Upper lobe of left lung (tissue), 6 donors: ENCODE data around the gene ZNF428. TPM values are rescaled to one million over a fixed set of nuclear protein-coding genes. Genes with fewer than 3 reads are reported as not detected.
A peak's percentile ranks its signal among the peaks of the same experiment; 100 is the strongest.

Experiments used
- ATAC-seq, 2 donors: fragments of 200-7000 bp; cut with Tn5 transposase; one replicate each; pipeline ENCODE4 v1.9.1; 2022; ENCODE audit warnings: mild to moderate bottlenecking in 2 of 2, moderate library complexity in 2 of 2; ENCODE audit not compliant: low FRiP score in 2 of 2
- DNase-seq, 2 donors: peaks; one replicate each; pipeline ENCODE4 v3.0.0-alpha.2; 2019 to 2020
- H3K27ac ChIP-seq, 4 donors: fragments of 200-600 bp; sonication (generic); one replicate each; pipeline ENCODE4 v1.5.1; 2016 to 2019
- H3K27me3 ChIP-seq, 4 donors: fragments of 200-600 bp; sonication (generic); one replicate each; pipeline ENCODE4 v1.5.1; 2017 to 2019
- H3K36me3 ChIP-seq, 4 donors: fragments of 200-600 bp; sonication (generic); one replicate each; pipeline ENCODE4 v1.5.1; 2016 to 2019
- H3K4me1 ChIP-seq, 4 donors: fragments of 200-600 bp; sonication (generic); one replicate each; pipeline ENCODE4 v1.5.1; 2018 to 2019
- H3K4me3 ChIP-seq, 4 donors: fragments of 200-600 bp; sonication (generic); one replicate each; pipeline ENCODE4 v1.5.1; 2017 to 2019; ENCODE audit warnings: mild to moderate bottlenecking in 2 of 4, moderate library complexity in 1 of 4
- H3K9me3 ChIP-seq, 4 donors: fragments of 200-600 bp; sonication (generic); one replicate each; pipeline ENCODE4 v1.5.1; 2018 to 2019
- CTCF ChIP-seq, 6 experiments: fragments of 450-650 bp in 4 of 6; fragments of 200-600 bp in 2 of 6; sonication (generic) in 2 of 6; IDR thresholded peaks; one replicate each; pipeline ENCODE4 v1.5.1; 2016 to 2019; ENCODE audit warnings: antibody characterized with exemption in 6 of 6
- EP300 ChIP-seq, 4 donors: sonication (generic); formaldehyde crosslinking; IDR thresholded peaks; one replicate each; pipeline ENCODE4 v1.5.1; 2017; ENCODE audit warnings: antibody characterized with exemption in 4 of 4, control low read depth in 2 of 4
- POLR2A ChIP-seq, 4 donors: fragments of 450-650 bp; IDR thresholded peaks; one replicate each; pipeline ENCODE4 v1.5.1; 2016 to 2017; ENCODE audit warnings: antibody characterized with exemption in 4 of 4, mild to moderate bottlenecking in 2 of 4
- POLR2AphosphoS5 ChIP-seq, 2 donors: sonication (generic); formaldehyde crosslinking; IDR thresholded peaks; one replicate each; pipeline ENCODE4 v1.5.1; 2017; ENCODE audit warnings: antibody characterized with exemption in 2 of 2
- WGBS, 2 donors: methylation state at CpG; one replicate each; pipeline ENCODE4 v1.1.5; 2017 to 2018; 5-methylcytosine and 5-hydroxymethylcytosine counted together
- total RNA-seq, 6 donors: library from RNA; depleted of rRNA in 4 of 6; stranded (reverse); fragments of >200 nt in 4 of 6; gene quantifications; one replicate each; pipeline versions ENCODE4 v1.1.0 to v1.2.1, GENCODE V29; 2016 to 2021
- donor health status: DM: no; HTN: no; CAD: no; lungs with moderate emphysema.
- donor health status: DM: no; HTN: yes; CAD: no; lungs with severe emphysema.

Gene ZNF428
- total RNA-seq, 6 donors from 2014 or later: 10.5 to 37.0 (median 31.4) TPM

GRCh38 chr19:43641333-43641732, 21.9 kb upstream of the ZNF428 start:
- no peaks in the 10 kb centered on the region for H3K36me3 ChIP-seq
- no peak overlapping the region for H3K4me3 ChIP-seq
- no peak overlapping the region for H3K27ac ChIP-seq
- WGBS, 2 donors: 74 to 80% methylated on average over 2 of the region's 2 CpGs
- DNase-seq: no peak
- no peaks in the 10 kb centered on the region for H3K9me3 ChIP-seq
- ATAC-seq: no peak
- no peak for TF ChIP-seq POLR2AphosphoS5 (IDR thresholded peaks at IDR 0.05)
- TF ChIP-seq CTCF (IDR thresholded peaks at IDR 0.05): no peak
- TF ChIP-seq POLR2A (IDR thresholded peaks at IDR 0.05): no peak
- TF ChIP-seq EP300 (IDR thresholded peaks at IDR 0.05): no peak
- peaks cover 7 to 17% (median 9%) of the 10 kb centered on the region in 4 donors for H3K4me1 ChIP-seq
- peaks cover 0 to 12% (median 5%) of the 10 kb centered on the region in 4 donors for H3K27me3 ChIP-seq

GRCh38 chr19:43640424-43640757, 21.0 kb upstream of the ZNF428 start:
- Histone ChIP-seq H3K4me1 (peaks cover 7 to 17% (median 9%) of the 10 kb centered on the region in 4 donors), H3K36me3 (no peaks in the 10 kb centered on the region), H3K4me3 (peak overlapping the region in 3 of 4 donors; percentile 65 to 76 (median 66)), H3K9me3 (no peaks in the 10 kb centered on the region), H3K27me3 (peaks cover 0 to 12% (median 5%) of the 10 kb centered on the region in 4 donors), H3K27ac (peak overlapping the region in 1 of 4 donors; percentile 46)
- ATAC-seq: no peak
- DNase-seq: no peak
- no peak for TF ChIP-seq POLR2AphosphoS5 (IDR thresholded peaks at IDR 0.05)
- TF ChIP-seq EP300 (IDR thresholded peaks at IDR 0.05): no peak
- TF ChIP-seq CTCF (IDR thresholded peaks at IDR 0.05): no peak
- TF ChIP-seq POLR2A (IDR thresholded peaks at IDR 0.05): no peak
- WGBS, 2 donors: 9% methylated on average over 9 of the region's 9 CpGs

DNA sequence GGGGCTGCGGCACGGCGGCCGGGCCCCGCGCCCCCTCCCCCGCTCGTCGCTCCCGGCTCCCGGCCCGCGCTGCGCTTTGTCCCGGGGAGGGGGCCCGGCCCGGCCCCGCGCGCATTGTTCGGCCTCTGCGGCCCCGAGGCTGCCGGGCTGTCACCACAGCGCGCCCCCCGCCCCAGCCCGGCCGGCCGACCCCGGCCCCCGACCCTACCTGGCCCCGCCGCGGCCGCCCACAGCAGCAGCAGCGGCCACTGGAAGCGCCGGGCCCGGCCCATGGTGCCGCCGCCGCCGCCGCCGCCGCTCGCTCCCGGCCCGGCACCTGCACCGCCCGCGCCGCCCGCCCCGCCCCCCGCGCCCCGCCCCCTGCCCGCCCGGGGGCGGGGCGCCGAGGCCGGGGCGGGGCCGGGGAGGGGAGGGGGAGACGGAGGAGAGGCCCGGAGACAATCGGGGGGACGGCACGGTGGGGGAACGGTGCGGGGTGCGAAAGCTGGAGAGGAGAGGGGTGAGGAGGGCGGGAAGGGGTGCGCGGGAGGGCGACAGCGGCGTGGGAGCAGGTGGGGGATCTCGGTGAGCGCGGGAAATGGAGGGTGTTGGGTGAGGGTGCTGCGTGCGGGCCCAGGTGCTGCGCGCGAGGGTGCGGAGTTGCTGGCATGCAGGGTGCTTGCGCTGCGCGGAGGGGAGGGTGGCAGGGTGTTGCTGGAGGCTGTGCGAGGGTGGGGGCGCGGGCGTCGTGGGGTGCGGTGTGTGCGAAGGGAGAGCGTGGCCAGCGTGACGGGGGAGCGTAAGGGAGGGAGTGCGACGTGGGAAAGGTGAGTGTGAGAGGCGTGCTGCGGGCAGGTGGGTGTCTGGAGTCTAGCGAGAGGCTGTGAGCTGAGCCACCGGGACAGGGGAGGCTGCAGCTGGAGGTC, 20.3 kb upstream of the ZNF428 start, which contains the start of gene CADM4:
TSS of gene CADM4 (minus strand) at position 332 of the 905 bp plus-strand sequence. CDS start at position 272, 60 bp downstream.
- Histone ChIP-seq H3K4me1 (peaks cover 7 to 17% (median 9%) of the 10 kb centered on the region in 4 donors), H3K9me3 (no peaks in the 10 kb centered on the region), H3K27ac (peak within 1 kb of the TSS in 2 of 4 donors; percentile 46 to 52), H3K4me3 (peak within 1 kb of the TSS in 3 of 4 donors; percentile 65 to 76 (median 66)), H3K27me3 (peaks cover 0 to 12% (median 5%) of the 10 kb centered on the region in 4 donors), H3K36me3 (no peaks in the 10 kb centered on the region)
- peak; percentile 65 for ATAC-seq
- peak; percentile 28 to 89 for DNase-seq
- 1 to 5% methylated on average over 36 to 60 of the region's 110 CpGs for WGBS, 2 donors
- TF ChIP-seq POLR2AphosphoS5 (IDR thresholded peaks at IDR 0.05) (no peak), POLR2A (IDR thresholded peaks at IDR 0.05) (no peak), CTCF (IDR thresholded peaks at IDR 0.05) (no peak), EP300 (IDR thresholded peaks at IDR 0.05) (no peak)

- WGBS, 2 donors: 11 to 15% methylated on average over 12 to 14 of the region's 18 CpGs
- TF ChIP-seq POLR2A (IDR thresholded peaks at IDR 0.05) (no peak), CTCF (IDR thresholded peaks at IDR 0.05) (no peak), POLR2AphosphoS5 (IDR thresholded peaks at IDR 0.05) (no peak), EP300 (IDR thresholded peaks at IDR 0.05) (no peak)
- DNase-seq (no peak), ATAC-seq (no peak)
- H3K4me1 ChIP-seq: peaks cover 7 to 17% (median 9%) of the 10 kb centered on the region in 4 donors
- no peaks in the 10 kb centered on the region for H3K36me3 ChIP-seq
- peaks cover 0 to 12% (median 5%) of the 10 kb centered on the region in 4 donors for H3K27me3 ChIP-seq
- H3K9me3 ChIP-seq: no peaks in the 10 kb centered on the region
- H3K27ac ChIP-seq: peak overlapping the region in 1 of 4 donors; percentile 52
- peak overlapping the region in 3 of 4 donors; percentile 65 to 76 (median 66) for H3K4me3 ChIP-seq
Measured at GRCh38 chr19:43638995-43639518, 19.6 kb upstream of the ZNF428 start.
